OCI-LY1 (cell line): ENCODE measurements around the gene BCL2.

Experiments
- CTCF ChIP-seq: fragments of 200-600 bp; sonication (generic), shearing (Covaris generic); IDR thresholded peaks from 2 replicates; pipeline ENCODE4 v1.5.1; 2017; ENCODE audit warnings: mild to moderate bottlenecking, antibody characterized with exemption, low read length, moderate library complexity, mixed read lengths
- EZH2 ChIP-seq: fragments of 200-600 bp; sonication (generic), shearing (Covaris generic); IDR thresholded peaks from 2 replicates; pipeline ENCODE4 v1.8.0; 2017; ENCODE audit warnings: borderline replicate concordance, mixed run types, mild to moderate bottlenecking, antibody characterized with exemption, low read length, moderate library complexity, mixed read lengths

- TF ChIP-seq EZH2 = no peak
- TF ChIP-seq CTCF = no peak
These were observed 81.5 kb downstream of the BCL2 start for GRCh38 chr18:63237881-63238692.
